SU-DHL-6 (cell line): ENCODE results near the gene CPT1C.

Source experiments
- CTCF ChIP-seq: fragments of 200-600 bp; sonication (generic); IDR thresholded peaks from one replicate; pipeline ENCODE4 v1.5.1; 2017; ENCODE audit warnings: antibody characterized with exemption, mild to moderate bottlenecking, low read length, moderate library complexity; ENCODE audit not compliant: insufficient read depth, poor library complexity, severe bottlenecking
- EZH2phosphoT487 ChIP-seq: fragments of 200-600 bp; sonication (generic), shearing (Covaris generic); conservative IDR thresholded peaks from 2 replicates; pipeline ENCODE4 v1.6.1; 2018; ENCODE audit warnings: mild to moderate bottlenecking, antibody characterized with exemption, low read length, moderate library complexity, mixed read lengths

GRCh38 chr19:49677231-49677900 lies 13.6 kb upstream of the CPT1C start, which contains the start of gene PRMT1:
- TF ChIP-seq CTCF = no peak
- TF ChIP-seq EZH2phosphoT487 = no peak
